OCI-LY3 (cell line): Measurements from ENCODE around the gene CRB2.

ENCODE experiments used
- H2AFZ ChIP-seq: fragments of 200-600, 300-600 bp; shearing (Covaris generic); 2 replicates; pipeline ENCODE4 v1.6.0; 2014; ENCODE audit warnings: antibody characterized with exemption, low read depth, low read length
- H3K27ac ChIP-seq: fragments of 200-600, 300-600 bp; sonication (generic); 2 replicates; pipeline ENCODE4 v1.5.1; 2014; ENCODE audit warnings: mild to moderate bottlenecking, low read length, moderate library complexity, mixed read lengths
- H3K27me3 ChIP-seq: fragments of 200-600, 300-600 bp; sonication (generic); 2 replicates; pipeline ENCODE4 v1.6.1; 2014; ENCODE audit warnings: low read depth, low read length, mixed read lengths
- H3K36me3 ChIP-seq: fragments of 200-600, 300-600 bp; sonication (generic); replicated peaks from 2 replicates; pipeline ENCODE3; 2014; ENCODE audit warnings: low read depth, low read length, mixed read lengths
- H3K4me1 ChIP-seq: fragments of 300-600, 200-600 bp; sonication (generic); 2 replicates; pipeline ENCODE4 v1.6.1; 2014; ENCODE audit warnings: low read length, mixed read lengths
- H3K4me2 ChIP-seq: fragments of 200-600, 300-600 bp; sonication (generic); 2 replicates; pipeline ENCODE4 v1.6.1; 2014; ENCODE audit warnings: low read length, mixed read lengths
- H3K4me3 ChIP-seq: fragments of 300-600, 200-600 bp; sonication (generic); 2 replicates; pipeline ENCODE4 v1.5.1; 2014; ENCODE audit warnings: antibody characterized with exemption, mild to moderate bottlenecking, low read length, moderate library complexity
- H3K79me2 ChIP-seq: fragments of 300-600, 200-600 bp; shearing (Covaris generic); 2 replicates; pipeline ENCODE4 v1.6.1; 2014; ENCODE audit warnings: mild to moderate bottlenecking, low read length, mixed read lengths
- H3K9ac ChIP-seq: fragments of 300-600, 200-600 bp; shearing (Covaris generic); 2 replicates; pipeline ENCODE4 v1.6.0; 2014; ENCODE audit warnings: mild to moderate bottlenecking, low read length, moderate library complexity
- H3K9me3 ChIP-seq: fragments of 200-600, 300-600 bp; shearing (Covaris generic); 2 replicates; pipeline ENCODE4 v1.6.1; 2014; ENCODE audit warnings: low read length, mixed read lengths; ENCODE audit not compliant: insufficient read depth
- H4K20me1 ChIP-seq: fragments of 200-600, 300-600 bp; sonication (generic); 2 replicates; pipeline ENCODE4 v1.6.1; 2016; ENCODE audit warnings: low read length, mixed read lengths; ENCODE audit not compliant: insufficient read depth
- EZH2phosphoT487 ChIP-seq: fragments of 200-600 bp; shearing (Covaris generic); IDR thresholded peaks from 2 replicates; pipeline ENCODE4 v1.6.1; 2018; ENCODE audit warnings: antibody characterized with exemption, mixed run types, low read depth
- TF ChIP-seq, protein P1 (sequence below): fragments of 200-600, 300-600 bp; sonication (generic); IDR thresholded peaks from 2 replicates; pipeline ENCODE4 v1.5.1; 2014; ENCODE audit warnings: antibody characterized with exemption, low read length, low read depth

Gene CRB2

DNA sequence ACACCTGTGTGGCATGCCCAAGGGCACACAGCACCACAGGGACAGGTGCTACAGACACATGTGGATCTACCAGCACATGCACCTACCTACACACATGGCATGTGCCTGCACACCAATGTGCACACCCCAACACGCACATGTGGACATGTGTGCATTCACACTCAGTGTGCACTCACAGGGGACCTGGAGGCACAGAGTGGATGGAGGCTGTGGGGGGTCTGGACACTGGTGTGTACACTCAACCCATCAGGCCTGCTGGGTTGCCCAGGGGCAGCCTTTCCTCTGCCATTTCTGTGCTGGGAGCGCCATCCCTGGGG is 1.7 kb downstream of the CRB2 start:
- TF ChIP-seq, protein P1, sequence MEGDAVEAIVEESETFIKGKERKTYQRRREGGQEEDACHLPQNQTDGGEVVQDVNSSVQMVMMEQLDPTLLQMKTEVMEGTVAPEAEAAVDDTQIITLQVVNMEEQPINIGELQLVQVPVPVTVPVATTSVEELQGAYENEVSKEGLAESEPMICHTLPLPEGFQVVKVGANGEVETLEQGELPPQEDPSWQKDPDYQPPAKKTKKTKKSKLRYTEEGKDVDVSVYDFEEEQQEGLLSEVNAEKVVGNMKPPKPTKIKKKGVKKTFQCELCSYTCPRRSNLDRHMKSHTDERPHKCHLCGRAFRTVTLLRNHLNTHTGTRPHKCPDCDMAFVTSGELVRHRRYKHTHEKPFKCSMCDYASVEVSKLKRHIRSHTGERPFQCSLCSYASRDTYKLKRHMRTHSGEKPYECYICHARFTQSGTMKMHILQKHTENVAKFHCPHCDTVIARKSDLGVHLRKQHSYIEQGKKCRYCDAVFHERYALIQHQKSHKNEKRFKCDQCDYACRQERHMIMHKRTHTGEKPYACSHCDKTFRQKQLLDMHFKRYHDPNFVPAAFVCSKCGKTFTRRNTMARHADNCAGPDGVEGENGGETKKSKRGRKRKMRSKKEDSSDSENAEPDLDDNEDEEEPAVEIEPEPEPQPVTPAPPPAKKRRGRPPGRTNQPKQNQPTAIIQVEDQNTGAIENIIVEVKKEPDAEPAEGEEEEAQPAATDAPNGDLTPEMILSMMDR, result no peak
- TF ChIP-seq EZH2phosphoT487, result no peak
- H3K4me3 ChIP-seq, result no peak overlapping the region
- peaks cover 10% of the 10 kb centered on the region for H3K27me3 ChIP-seq
- no peak overlapping the region for H3K9ac ChIP-seq
- no peaks in the 10 kb centered on the region for H3K36me3 ChIP-seq
- no peak overlapping the region for H3K4me2 ChIP-seq
- no peaks in the 10 kb centered on the region for H4K20me1 ChIP-seq
- no peak overlapping the region for H3K27ac ChIP-seq
- H3K4me1 ChIP-seq, result peaks cover 15% of the 10 kb centered on the region
- H2AFZ ChIP-seq, result no peak overlapping the region
- no peaks in the 10 kb centered on the region for H3K9me3 ChIP-seq
- H3K79me2 ChIP-seq, result no peaks in the 10 kb centered on the region

DNA sequence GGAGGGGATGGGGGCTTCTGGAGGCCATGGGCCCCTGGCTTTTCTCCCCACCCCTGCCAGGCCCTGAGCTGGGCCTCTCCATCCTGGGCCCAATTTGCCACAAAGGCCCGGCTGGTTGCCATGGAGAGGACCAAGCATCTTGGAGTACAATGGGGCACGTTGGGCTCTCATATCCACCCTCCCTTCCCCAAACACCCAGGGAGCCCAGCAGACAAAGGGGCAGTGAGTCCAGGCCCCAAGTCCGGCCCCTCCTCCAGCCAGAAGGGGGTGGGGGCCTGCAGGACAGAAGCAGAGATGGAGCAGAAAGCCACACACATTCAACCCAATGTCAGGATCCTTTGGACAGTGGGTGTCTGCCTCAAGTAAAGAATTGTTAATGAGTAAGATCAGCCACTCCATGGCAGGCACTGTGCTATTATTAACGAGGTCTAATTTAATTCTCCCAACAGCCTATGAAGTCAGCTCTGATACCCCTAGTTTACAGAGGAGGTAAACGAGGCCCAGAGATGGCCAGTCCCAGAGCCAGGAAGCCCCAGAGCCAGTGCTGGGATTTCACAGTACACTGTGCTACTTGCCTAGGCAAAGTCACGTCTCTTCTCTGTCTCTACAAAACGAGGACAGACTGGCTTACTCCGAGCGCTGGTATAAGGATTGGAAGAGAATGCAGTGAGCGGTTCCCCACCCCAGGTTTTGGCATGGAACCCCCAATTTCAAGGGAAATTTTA is 2.3 kb downstream of the CRB2 start:
- Histone ChIP-seq H3K9me3 (no peaks in the 10 kb centered on the region), H3K27me3 (0 out of 2 replicates have a peak, but pooled peaks cover 4% of the 10 kb centered on the region), H3K79me2 (no peaks in the 10 kb centered on the region), H3K4me1 (peaks cover 15% of the 10 kb centered on the region), H3K9ac (no peak overlapping the region), H3K4me3 (no peak overlapping the region), H3K36me3 (no peaks in the 10 kb centered on the region), H2AFZ (no peak overlapping the region), H3K4me2 (no peak overlapping the region), H4K20me1 (no peaks in the 10 kb centered on the region), H3K27ac (no peak overlapping the region)
- TF ChIP-seq EZH2phosphoT487, result no peak
- TF ChIP-seq, protein P1, result no peak

DNA sequence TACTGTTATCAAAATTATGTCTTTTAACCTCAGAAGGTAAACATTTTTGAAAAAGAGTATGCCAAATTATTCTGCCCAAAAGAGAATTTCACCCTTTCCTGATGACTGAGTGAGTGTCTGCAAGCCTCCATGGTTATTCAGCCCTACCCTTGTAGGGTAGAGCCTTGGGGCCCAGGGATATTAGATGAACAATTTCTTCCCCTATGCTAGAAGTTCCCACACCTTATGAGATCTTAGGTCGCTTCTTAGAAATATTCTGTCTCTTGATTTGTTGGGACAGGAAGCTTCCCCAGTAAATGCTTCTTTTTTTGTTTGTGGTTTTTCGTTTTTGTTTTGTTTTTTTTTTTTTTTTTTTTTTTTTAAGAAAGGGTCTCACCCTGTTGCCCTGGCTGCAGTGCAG is 3.1 kb downstream of the CRB2 start:
- no peaks in the 10 kb centered on the region for H3K27me3 ChIP-seq
- no peak for TF ChIP-seq EZH2phosphoT487
- TF ChIP-seq, protein P1, result no peak
- no peak overlapping the region for H3K9ac ChIP-seq
- H3K79me2 ChIP-seq, result no peaks in the 10 kb centered on the region
- H2AFZ ChIP-seq, result no peak overlapping the region
- H3K36me3 ChIP-seq, result no peaks in the 10 kb centered on the region
- no peak overlapping the region for H3K27ac ChIP-seq
- H3K4me3 ChIP-seq, result no peak overlapping the region
- H3K4me1 ChIP-seq, result peaks cover 15% of the 10 kb centered on the region
- no peaks in the 10 kb centered on the region for H3K9me3 ChIP-seq
- no peak overlapping the region for H3K4me2 ChIP-seq
- no peaks in the 10 kb centered on the region for H4K20me1 ChIP-seq

DNA sequence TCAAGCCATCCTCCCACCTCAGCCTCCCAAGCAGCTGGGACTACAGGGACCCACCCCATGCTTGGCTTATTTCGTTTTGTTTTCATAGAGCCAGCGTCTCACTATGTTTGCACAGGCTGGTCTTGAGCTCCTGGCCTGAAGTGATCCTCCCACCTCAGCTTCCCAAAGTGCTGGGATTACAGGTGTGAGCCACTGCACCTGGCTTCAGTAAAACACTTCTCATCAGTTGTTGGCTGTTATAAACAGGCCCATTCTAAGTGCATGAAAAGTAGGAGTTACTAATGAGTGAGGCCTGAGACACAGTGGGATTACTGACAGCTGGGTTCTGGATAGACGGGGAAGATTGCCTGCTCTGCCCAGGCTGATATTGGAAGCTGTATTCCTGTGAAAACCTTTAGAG is 3.5 kb downstream of the CRB2 start:
- no peak overlapping the region; the same call in 1 of the 2 replicates for H3K4me2 ChIP-seq
- no peak overlapping the region for H3K9ac ChIP-seq
- H3K79me2 ChIP-seq, result no peaks in the 10 kb centered on the region
- H3K9me3 ChIP-seq, result no peaks in the 10 kb centered on the region
- no peak overlapping the region for H3K27ac ChIP-seq
- H3K36me3 ChIP-seq, result no peaks in the 10 kb centered on the region
- H3K4me1 ChIP-seq, result peaks cover 11% of the 10 kb centered on the region
- no peak overlapping the region for H2AFZ ChIP-seq
- no peak overlapping the region for H3K4me3 ChIP-seq
- no peaks in the 10 kb centered on the region for H3K27me3 ChIP-seq
- H4K20me1 ChIP-seq, result no peaks in the 10 kb centered on the region
- TF ChIP-seq, protein P1, result no peak
- no peak for TF ChIP-seq EZH2phosphoT487
